SK-N-SH treated with all-trans-retinoic acid at 6 μM for 48 hours (cell line): ENCODE results near the gene SEPHS2.

Experiments
- ATAC-seq: fragments of 200-7000 bp; cut with Tn5 transposase; 3 replicates; pipeline ENCODE4 v1.9.1; 2020; ENCODE audit warnings: mild to moderate bottlenecking, moderate library complexity
- ARNTL ChIP-seq: fragments of 450-650 bp; formaldehyde crosslinking; IDR thresholded peaks from 2 replicates; pipeline ENCODE4 v1.5.0; 2020; ENCODE audit warnings: low read depth, mild to moderate bottlenecking, moderate library complexity, borderline replicate concordance
- BACH2 ChIP-seq: fragments of 250-450 bp; sonication (Bioruptor Pico); IDR thresholded peaks from 2 replicates; pipeline ENCODE4 v1.9.0; 2021; ENCODE audit warnings: mild to moderate bottlenecking, borderline replicate concordance
- CREB5 ChIP-seq: fragments of 250-450 bp; sonication (Bioruptor Pico); IDR thresholded peaks from 2 replicates; pipeline ENCODE4 v1.5.1; 2020; ENCODE audit warnings: low read depth, mild to moderate bottlenecking, moderate library complexity
- CSDC2 ChIP-seq: fragments of 250-450 bp; sonication (Bioruptor Pico); IDR thresholded peaks from 2 replicates; pipeline ENCODE4 v1.5.0; 2020; ENCODE audit warnings: mild to moderate bottlenecking, moderate library complexity
- CSRNP3 ChIP-seq: fragments of 250-450 bp; sonication (Bioruptor Pico); IDR thresholded peaks from 2 replicates; pipeline ENCODE4 v1.5.1; 2021; ENCODE audit warnings: mild to moderate bottlenecking, moderate library complexity
- ESRRG ChIP-seq: fragments of 250-450 bp; sonication (Bioruptor Pico); IDR thresholded peaks from 2 replicates; pipeline ENCODE4 v1.6.1; 2021; ENCODE audit warnings: mild to moderate bottlenecking
- OSR1 ChIP-seq: fragments of 250-450 bp; sonication (Bioruptor Pico); IDR thresholded peaks from 2 replicates; pipeline ENCODE4 v1.8.0; 2022; ENCODE audit warnings: moderate library complexity, mild to moderate bottlenecking, inconsistent platforms
- PATZ1 ChIP-seq: fragments of 250-450 bp; sonication (Bioruptor Pico); IDR thresholded peaks from 2 replicates; pipeline ENCODE4 v1.8.0; 2020; ENCODE audit warnings: mild to moderate bottlenecking, moderate library complexity, borderline replicate concordance
- POU6F1 ChIP-seq: fragments of 250-450 bp; sonication (Bioruptor Pico); IDR thresholded peaks from 2 replicates; pipeline ENCODE4 v1.8.0; 2021; ENCODE audit warnings: low read depth, mild to moderate bottlenecking, moderate library complexity, borderline replicate concordance
- RARB ChIP-seq: fragments of 250-450 bp; sonication (Bioruptor Pico); IDR thresholded peaks from 2 replicates; pipeline ENCODE4 v1.8.0; 2021; ENCODE audit warnings: mild to moderate bottlenecking, moderate library complexity
- SNAI2 ChIP-seq: fragments of 250-450 bp; sonication (Bioruptor Pico); IDR thresholded peaks from 2 replicates; pipeline ENCODE4 v1.5.0; 2020; ENCODE audit warnings: mild to moderate bottlenecking, moderate library complexity
- TCF4 ChIP-seq: fragments of 250-450 bp; sonication (Bioruptor Pico); IDR thresholded peaks from 2 replicates; pipeline ENCODE4 v1.8.0; 2021; ENCODE audit warnings: mild to moderate bottlenecking, moderate library complexity, borderline replicate concordance
- TOX ChIP-seq: fragments of 250-450 bp; sonication (Bioruptor Pico); IDR thresholded peaks from 2 replicates; pipeline ENCODE4 v1.8.0; 2021; ENCODE audit warnings: mild to moderate bottlenecking, moderate library complexity, borderline replicate concordance
- TSHZ2 ChIP-seq: fragments of 250-450 bp; sonication (Bioruptor Pico); IDR thresholded peaks from 2 replicates; pipeline ENCODE4 v1.5.0; 2020; ENCODE audit warnings: mild to moderate bottlenecking, moderate library complexity
- ZFP3 ChIP-seq: fragments of 250-450 bp; sonication (Bioruptor Pico); IDR thresholded peaks from 2 replicates; pipeline ENCODE4 v1.5.0; 2020; ENCODE audit warnings: mild to moderate bottlenecking, moderate library complexity
- ZFP30 ChIP-seq: fragments of 450-650 bp; formaldehyde crosslinking; IDR thresholded peaks from 2 replicates; pipeline ENCODE4 v1.5.0; 2022; ENCODE audit warnings: mild to moderate bottlenecking, moderate library complexity
- ZNF565 ChIP-seq: fragments of 450-650 bp; formaldehyde crosslinking; conservative IDR thresholded peaks from 2 replicates; pipeline ENCODE4 v1.5.0; 2020; ENCODE audit warnings: low read depth, mild to moderate bottlenecking, moderate library complexity
- ZNF70 ChIP-seq: fragments of 450-650 bp; formaldehyde crosslinking; IDR thresholded peaks from 2 replicates; pipeline ENCODE4 v1.5.0; 2020; ENCODE audit warnings: mild to moderate bottlenecking, moderate library complexity
- ZNF8 ChIP-seq: fragments of 450-650 bp; formaldehyde crosslinking; IDR thresholded peaks from 2 replicates; pipeline ENCODE4 v1.5.0; 2020; ENCODE audit warnings: mild to moderate bottlenecking, moderate library complexity

SEPHS2 gene

GRCh38 chr16:30428055-30428454, 17.6 kb downstream of the SEPHS2 start:
- TF ChIP-seq BACH2: no peak
- no peak for TF ChIP-seq ZNF8 (CRISPR knock-in tag)
- TF ChIP-seq TOX (CRISPR knock-in tag): no peak
- no peak for TF ChIP-seq RARB (CRISPR knock-in tag)
- no peak for TF ChIP-seq ZNF565
- no peak for ATAC-seq

GRCh38 chr16:30421010-30421409, 24.7 kb downstream of the SEPHS2 start:
- no peak for ATAC-seq
- TF ChIP-seq RARB (CRISPR knock-in tag) (no peak), ZFP30 (no peak), CSDC2 (no peak), CSRNP3 (CRISPR knock-in tag) (no peak), OSR1 (CRISPR knock-in tag) (no peak), TCF4 (CRISPR knock-in tag) (no peak), ZFP3 (CRISPR knock-in tag) (no peak), TOX (CRISPR knock-in tag) (no peak), TSHZ2 (no peak), PATZ1 (no peak), ESRRG (no peak), ZNF70 (CRISPR knock-in tag) (no peak), ARNTL (CRISPR knock-in tag) (no peak), BACH2 (no peak), CREB5 (CRISPR knock-in tag) (no peak), SNAI2 (no peak)

GRCh38 chr16:30418350-30419181, 27.1 kb downstream of the SEPHS2 start:
- TF ChIP-seq SNAI2 (no peak), RARB (CRISPR knock-in tag) (no peak), OSR1 (CRISPR knock-in tag) (no peak), BACH2 (no peak), POU6F1 (no peak)
- ATAC-seq: no peak
